Body of pancreas (tissue), 4 donors: ENCODE data around the gene PWWP2B. TPM values are rescaled to one million over a fixed set of nuclear protein-coding genes. Genes with fewer than 3 reads are reported as not detected.
A peak's percentile ranks its signal among the peaks of the same experiment; 100 is the strongest.

ENCODE experiments used
- ATAC-seq: fragments of 150-250 bp; one replicate; pipeline ENCODE4 v1.9.1; 2016
- DNase-seq, 4 donors: peaks; one replicate each; pipeline ENCODE4 v3.0.0-alpha.2; 2019
- H3K27ac ChIP-seq, 4 donors: fragments of 200-600 bp; sonication (generic); 1 replicate in 3 of 4; 2 replicates in 1 of 4; pipeline versions ENCODE4 v1.5.1 to v1.6.1; 2016 to 2019; ENCODE audit warnings: mild to moderate bottlenecking in 1 of 4, mixed read lengths in 1 of 4, moderate library complexity in 1 of 4
- H3K27me3 ChIP-seq, 2 donors: fragments of 200-600 bp; sonication (generic); one replicate each; pipeline ENCODE4 v1.6.0; 2016; ENCODE audit warnings: mild to moderate bottlenecking in 1 of 2
- H3K36me3 ChIP-seq, 2 donors: fragments of 200-600 bp; sonication (generic); replicated peaks in 1 of 2; 2 replicates each; pipeline ENCODE4 v1.5.1; 2016; ENCODE audit warnings: low read depth in 2 of 2; ENCODE audit not compliant: insufficient read depth in 1 of 2
- H3K4me1 ChIP-seq: fragments of 200-600 bp; sonication (generic); one replicate; pipeline ENCODE4 v1.6.0; 2016
- H3K4me3 ChIP-seq, 2 donors: fragments of 200-600 bp; sonication (generic); 1 replicate in 1 of 2; 2 replicates in 1 of 2; pipeline ENCODE4 v1.5.1; 2016 to 2019
- H3K9me3 ChIP-seq, 3 donors: fragments of 200-600 bp; sonication (generic); 1 replicate in 2 of 3; 2 replicates in 1 of 3; pipeline ENCODE4 v1.5.1; 2016
- POLR2A ChIP-seq, 3 donors: fragments of 450-650 bp; IDR thresholded peaks; one replicate each; pipeline ENCODE4 v1.6.1; 2016; ENCODE audit warnings: antibody characterized with exemption in 3 of 3, mild to moderate bottlenecking in 2 of 3
- WGBS, 2 donors: methylation state at CpG; one replicate each; pipeline ENCODE4 v1.1.5; 2017; 5-methylcytosine and 5-hydroxymethylcytosine counted together
- intact Hi-C: fragments of 100-400 bp; cut with DNase I; formaldehyde crosslinking; loops from one replicate; pipeline ENCODE4 v1.15.1; 2023
- total RNA-seq, 2 donors: library from RNA; depleted of rRNA; stranded (reverse); fragments of >200 nt; gene quantifications; one replicate each; pipeline ENCODE4 v1.1.0, GENCODE V29; 2016
- TF ChIP-seq, protein P1 (sequence below), 7 experiments: fragments of 450-650 bp in 4 of 7; fragments of 200-600 bp in 3 of 7; sonication (generic) in 3 of 7; IDR thresholded peaks; one replicate each; pipeline ENCODE4 v1.5.1; 2016 to 2019; ENCODE audit warnings: antibody characterized with exemption in 7 of 7

PWWP2B gene
- total RNA-seq, 2 donors from 2014 or later: 31.9 to 46.5 TPM

DNA sequence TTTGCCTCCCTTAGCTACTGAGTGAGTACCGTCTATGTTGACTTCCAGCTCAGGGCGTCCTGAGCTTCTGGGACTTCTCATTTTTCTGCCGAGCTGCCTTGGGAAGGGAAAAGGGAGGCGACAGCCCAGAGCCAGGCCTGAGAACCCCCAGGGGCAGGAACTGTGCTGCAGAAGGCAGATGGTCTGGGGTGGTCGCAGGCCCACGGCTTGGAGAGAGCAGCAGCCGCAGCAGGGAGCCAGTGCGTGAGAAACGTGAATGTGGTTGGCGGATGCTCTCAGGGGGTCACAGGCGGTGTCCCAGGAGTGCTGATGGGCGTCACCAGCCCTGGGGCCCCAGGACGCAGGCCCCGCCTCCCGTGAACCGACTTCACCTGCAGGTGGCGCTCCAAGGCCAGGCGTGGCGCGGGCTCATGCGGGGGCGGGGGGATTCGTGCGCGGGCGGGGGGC, 9.2 kb upstream of the PWWP2B start:
- no peak overlapping the region for H3K4me3 ChIP-seq
- intact Hi-C loops: loop anchor here (5.0 kb wide), 1 partner anchor 255 kb away; no protein-coding TSS in a partner anchor
- H3K27me3 ChIP-seq: no peaks in the 10 kb centered on the region
- no peaks in the 10 kb centered on the region for H3K36me3 ChIP-seq
- DNase-seq: peak; percentile 68 to 82 (median 78)
- ATAC-seq: peak; percentile 53
- H3K27ac ChIP-seq: peak overlapping the region in 2 of 4 donors; percentile 41 to 55
- no peak for TF ChIP-seq POLR2A (IDR thresholded peaks at IDR 0.05)
- TF ChIP-seq, protein P1, sequence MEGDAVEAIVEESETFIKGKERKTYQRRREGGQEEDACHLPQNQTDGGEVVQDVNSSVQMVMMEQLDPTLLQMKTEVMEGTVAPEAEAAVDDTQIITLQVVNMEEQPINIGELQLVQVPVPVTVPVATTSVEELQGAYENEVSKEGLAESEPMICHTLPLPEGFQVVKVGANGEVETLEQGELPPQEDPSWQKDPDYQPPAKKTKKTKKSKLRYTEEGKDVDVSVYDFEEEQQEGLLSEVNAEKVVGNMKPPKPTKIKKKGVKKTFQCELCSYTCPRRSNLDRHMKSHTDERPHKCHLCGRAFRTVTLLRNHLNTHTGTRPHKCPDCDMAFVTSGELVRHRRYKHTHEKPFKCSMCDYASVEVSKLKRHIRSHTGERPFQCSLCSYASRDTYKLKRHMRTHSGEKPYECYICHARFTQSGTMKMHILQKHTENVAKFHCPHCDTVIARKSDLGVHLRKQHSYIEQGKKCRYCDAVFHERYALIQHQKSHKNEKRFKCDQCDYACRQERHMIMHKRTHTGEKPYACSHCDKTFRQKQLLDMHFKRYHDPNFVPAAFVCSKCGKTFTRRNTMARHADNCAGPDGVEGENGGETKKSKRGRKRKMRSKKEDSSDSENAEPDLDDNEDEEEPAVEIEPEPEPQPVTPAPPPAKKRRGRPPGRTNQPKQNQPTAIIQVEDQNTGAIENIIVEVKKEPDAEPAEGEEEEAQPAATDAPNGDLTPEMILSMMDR (IDR thresholded peaks at IDR 0.05): peak; percentile 49 to 83 (median 73)
- no peaks in the 10 kb centered on the region for H3K9me3 ChIP-seq
- peaks cover 18% of the 10 kb centered on the region for H3K4me1 ChIP-seq
- 0 to 3% methylated on average over 4 to 17 of the region's 26 CpGs for WGBS, 2 donors

DNA sequence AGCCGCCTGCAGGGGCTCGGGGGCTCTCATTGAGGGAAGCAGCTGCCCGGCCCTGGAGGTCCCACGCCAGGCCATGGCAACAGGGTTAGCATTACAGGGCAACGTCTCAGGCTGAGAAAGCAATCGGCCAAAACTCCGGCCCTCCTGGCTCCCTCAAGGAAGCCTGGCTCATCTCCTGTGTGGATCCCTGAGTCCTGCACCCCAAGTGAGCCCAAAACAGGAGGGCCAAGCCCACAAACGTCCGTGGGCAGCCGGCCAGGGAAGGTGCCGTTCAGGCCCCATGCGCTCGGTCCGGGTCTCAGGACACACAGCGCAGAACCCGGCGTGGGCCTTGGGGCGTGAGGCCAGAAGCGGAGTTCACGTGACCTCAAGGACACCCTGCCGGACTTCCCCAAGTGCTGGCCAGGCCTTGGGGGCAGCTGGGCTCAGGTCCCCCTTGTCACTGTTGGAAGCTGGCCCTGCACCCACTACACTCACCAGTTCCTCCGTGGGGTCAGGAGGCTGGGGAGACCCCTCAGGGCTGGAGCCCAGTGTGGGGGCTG, 8.0 kb upstream of the PWWP2B start:
- Histone ChIP-seq H3K27ac (peak overlapping the region; percentile 46 to 77 (median 66)), H3K36me3 (no peaks in the 10 kb centered on the region), H3K27me3 (no peaks in the 10 kb centered on the region), H3K9me3 (no peaks in the 10 kb centered on the region), H3K4me1 (peaks cover 18% of the 10 kb centered on the region), H3K4me3 (no peak overlapping the region)
- TF ChIP-seq POLR2A (IDR thresholded peaks at IDR 0.05): peak in 2 of 3 donors; percentile 1 to 22
- TF ChIP-seq, protein P1 (IDR thresholded peaks at IDR 0.05): no peak
- WGBS, 2 donors: 23% methylated on average over 21 of the region's 22 CpGs; no CpG with 5 or more reads in 1 of the 2 donors
- DNase-seq: peak; percentile 77 to 84 (median 82)
- intact Hi-C loops: loop anchor here (5.0 kb wide), 1 partner anchor 253 kb away; no protein-coding TSS in a partner anchor
- ATAC-seq: peak; percentile 68

DNA sequence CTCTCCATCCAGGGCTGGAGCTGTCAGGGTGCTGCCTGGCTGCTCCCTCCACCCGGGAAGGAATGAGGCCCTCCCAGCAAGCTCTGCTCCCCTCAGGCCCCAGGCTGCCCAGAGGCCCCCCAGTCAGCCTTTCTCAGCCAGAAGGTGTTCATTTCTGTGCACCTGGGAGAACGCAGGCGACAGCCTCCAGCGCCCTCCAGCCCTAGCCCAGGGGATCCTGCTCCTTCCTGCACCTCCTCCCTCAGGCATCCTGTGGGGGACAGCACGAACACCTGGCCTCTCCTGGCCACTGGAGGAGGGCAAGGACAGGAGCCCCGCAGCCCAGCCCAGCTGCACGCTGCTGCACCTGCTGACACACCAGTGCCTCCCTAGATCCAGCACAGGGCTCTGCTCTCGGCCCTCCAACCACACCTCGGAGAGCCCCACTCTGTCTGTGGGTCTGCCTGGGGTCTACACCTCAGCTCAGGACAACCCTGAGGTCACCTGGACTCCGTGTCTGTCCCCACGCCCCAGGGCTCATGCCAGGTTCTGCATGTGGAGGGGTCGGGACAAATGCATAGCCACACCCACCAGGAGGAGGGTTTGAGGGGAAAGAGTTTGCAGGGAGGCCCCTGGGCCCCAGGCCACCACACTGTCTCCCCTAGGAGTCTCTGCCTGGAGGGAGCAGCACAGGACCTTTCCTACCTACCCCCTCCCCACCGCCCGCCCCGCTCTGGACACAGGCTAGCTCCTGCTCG, 7.4 kb upstream of the PWWP2B start:
- DNase-seq (peak; percentile 33 to 57 (median 51)), ATAC-seq (peak; percentile 38)
- WGBS, 2 donors: 41 to 49% methylated on average over 12 to 16 of the region's 16 CpGs
- Histone ChIP-seq H3K9me3 (no peaks in the 10 kb centered on the region), H3K27me3 (no peaks in the 10 kb centered on the region), H3K4me3 (no peak overlapping the region), H3K4me1 (peaks cover 18% of the 10 kb centered on the region), H3K27ac (peak overlapping the region; percentile 46 to 77 (median 66)), H3K36me3 (no peaks in the 10 kb centered on the region)
- TF ChIP-seq, protein P1 (IDR thresholded peaks at IDR 0.05): no peak
- TF ChIP-seq POLR2A (IDR thresholded peaks at IDR 0.05): peak in 2 of 3 donors; percentile 3 to 18
- intact Hi-C loops: loop anchor here (5.0 kb wide), 1 partner anchor 253 kb away; no protein-coding TSS in a partner anchor

DNA sequence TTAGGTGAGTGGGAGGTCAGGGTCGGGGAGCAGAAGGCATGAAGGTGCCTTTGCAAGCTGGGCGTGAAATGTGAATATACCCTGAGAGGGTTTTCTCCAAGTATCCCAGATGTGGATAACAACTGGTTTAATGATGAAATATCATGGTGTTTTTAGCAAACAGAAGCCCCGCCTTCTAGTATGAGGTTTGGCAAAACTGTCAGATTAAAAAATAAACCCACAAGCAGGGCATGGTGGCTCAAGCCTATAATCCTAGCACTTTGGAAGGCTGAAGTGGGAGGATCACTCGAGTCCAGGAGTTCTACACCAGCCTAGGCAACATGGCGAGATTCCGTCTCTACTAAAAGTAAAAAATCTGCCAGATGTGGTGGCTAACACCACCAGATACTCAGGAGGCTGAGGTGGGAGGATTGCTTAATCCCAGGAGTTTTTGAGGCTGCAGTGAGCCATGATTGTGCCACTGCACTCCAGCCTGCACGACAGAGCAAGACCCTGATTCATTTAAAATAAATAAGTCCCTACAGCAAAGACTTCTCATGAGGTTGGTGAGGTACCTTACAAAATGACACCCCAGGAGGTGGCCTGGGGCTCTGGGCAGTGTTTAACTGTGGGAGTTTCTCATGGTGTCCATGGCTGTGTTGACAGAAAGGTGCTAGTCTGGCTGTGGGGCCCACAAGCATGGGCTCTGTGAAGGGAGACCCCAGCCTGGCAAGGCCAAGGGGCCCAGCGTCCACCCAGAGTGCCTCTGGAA, 6.7 kb upstream of the PWWP2B start:
- H3K9me3 ChIP-seq: no peaks in the 10 kb centered on the region
- peak overlapping the region in 2 of 4 donors; percentile 46 to 77 for H3K27ac ChIP-seq
- no peaks in the 10 kb centered on the region for H3K27me3 ChIP-seq
- 80% methylated on average over 7 to 8 of the region's 8 CpGs for WGBS, 2 donors
- TF ChIP-seq, protein P1 (IDR thresholded peaks at IDR 0.05): no peak
- no peak for TF ChIP-seq POLR2A (IDR thresholded peaks at IDR 0.05)
- H3K4me1 ChIP-seq: peaks cover 23% of the 10 kb centered on the region
- ATAC-seq: no peak
- DNase-seq: peak in 1 of 4 donors; percentile 7
- no peak overlapping the region for H3K4me3 ChIP-seq
- H3K36me3 ChIP-seq: no peaks in the 10 kb centered on the region
- intact Hi-C loops: no loop called here
